Cardiac fibroblast (primary cell): Measurements from ENCODE around the gene GGACT.
A peak's percentile ranks its signal among the peaks of the same experiment; 100 is the strongest.

Source experiments
- DNase-seq, 2 donors: peaks; one replicate each; pipeline versions ENCODE4 v3.0.0 to v3.0.0-alpha.2; 2010; ENCODE audit warnings: low read depth in 2 of 2
- H3K4me3 ChIP-seq, 2 donors: replicated peaks in 1 of 2; 1 replicate in 1 of 2; 2 replicates in 1 of 2; pipeline ENCODE4 v1.5.1; 2011; ENCODE audit warnings: low read depth in 2 of 2, low read length in 2 of 2, mild to moderate bottlenecking in 2 of 2, moderate library complexity in 1 of 2
- CTCF ChIP-seq: IDR thresholded peaks from one replicate; pipeline ENCODE4 v1.5.1; 2011; ENCODE audit warnings: low read depth, mild to moderate bottlenecking, low read length, inconsistent platforms

GGACT gene

GRCh38 chr13:100533588-100534041, 55.0 kb downstream of the GGACT start:
- no peak overlapping the region for H3K4me3 ChIP-seq
- no peak for DNase-seq
- TF ChIP-seq CTCF: no peak

DNA sequence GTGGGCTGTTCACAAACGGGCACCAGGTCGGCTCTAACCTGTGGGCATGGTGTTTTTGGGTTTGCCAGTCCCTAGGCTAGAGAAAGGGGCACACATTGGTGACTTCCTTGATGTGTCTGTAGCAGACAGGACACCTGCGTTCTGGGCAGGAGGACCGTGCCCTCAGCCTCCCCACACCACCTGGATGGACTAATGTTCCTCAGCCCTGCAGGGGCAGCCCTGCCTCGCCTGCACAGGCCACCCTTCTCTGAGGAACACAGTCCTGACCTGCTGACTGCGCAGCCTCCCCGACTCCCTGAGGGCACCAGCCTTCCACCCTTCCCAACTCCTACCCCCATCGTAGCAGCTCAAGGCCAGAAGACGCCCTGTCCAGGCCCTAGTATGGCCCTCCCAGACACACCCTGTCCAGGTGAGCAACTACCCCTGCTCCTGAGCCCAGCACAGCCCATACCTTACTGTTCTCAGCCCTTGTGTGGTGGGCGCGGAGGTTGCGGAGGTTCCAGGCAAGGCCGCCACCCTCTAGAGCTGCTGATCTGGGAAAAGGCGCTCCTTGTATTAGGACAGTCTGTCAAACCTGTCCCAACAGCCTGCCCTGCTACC, 55.7 kb downstream of the GGACT start:
- no peak for TF ChIP-seq CTCF
- DNase-seq: no peak
- no peak overlapping the region for H3K4me3 ChIP-seq

DNA sequence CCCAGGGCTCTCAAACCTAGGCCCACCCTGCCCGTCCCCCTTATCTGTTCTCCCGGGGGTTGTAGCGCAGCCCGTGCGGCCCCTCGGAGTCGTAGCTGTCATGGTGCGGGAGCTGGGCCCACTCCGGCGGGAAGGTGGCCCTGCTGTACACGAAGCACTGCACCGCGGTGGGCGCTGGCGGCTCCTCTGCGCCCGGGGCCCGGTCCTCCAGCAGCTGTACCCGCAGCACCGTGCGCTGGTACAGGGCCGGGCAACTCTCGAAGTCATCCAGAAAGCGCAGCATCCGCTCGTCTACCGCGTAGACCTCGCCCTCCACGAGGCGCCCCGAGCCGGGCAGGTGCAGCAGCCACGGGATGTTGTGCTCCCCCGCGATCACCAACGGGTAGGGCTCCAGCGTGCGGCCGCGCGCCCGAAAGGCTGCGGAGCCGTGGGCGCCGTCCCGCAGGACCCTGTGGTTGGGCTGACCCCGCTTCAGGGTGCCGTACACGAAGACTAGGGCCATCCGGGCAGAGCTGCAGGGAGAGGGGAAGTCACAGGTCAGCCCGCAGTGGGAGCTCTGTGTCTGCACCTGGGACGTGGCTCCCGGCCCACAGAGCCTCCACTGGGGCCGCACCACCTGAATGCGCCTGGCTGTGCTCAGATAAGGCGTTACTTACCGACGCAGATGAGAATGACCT, 56.4 kb downstream of the GGACT start:
- no peak for TF ChIP-seq CTCF

GRCh38 chr13:100530671-100531213, 57.8 kb downstream of the GGACT start:
- DNase-seq: peak in 1 of 2 donors; percentile 6
- no peak overlapping the region for H3K4me3 ChIP-seq
- TF ChIP-seq CTCF: no peak

More for the DNA sequence above, 56.4 kb downstream of the GGACT start:
- no peak for DNase-seq
- H3K4me3 ChIP-seq: no peak overlapping the region

DNA sequence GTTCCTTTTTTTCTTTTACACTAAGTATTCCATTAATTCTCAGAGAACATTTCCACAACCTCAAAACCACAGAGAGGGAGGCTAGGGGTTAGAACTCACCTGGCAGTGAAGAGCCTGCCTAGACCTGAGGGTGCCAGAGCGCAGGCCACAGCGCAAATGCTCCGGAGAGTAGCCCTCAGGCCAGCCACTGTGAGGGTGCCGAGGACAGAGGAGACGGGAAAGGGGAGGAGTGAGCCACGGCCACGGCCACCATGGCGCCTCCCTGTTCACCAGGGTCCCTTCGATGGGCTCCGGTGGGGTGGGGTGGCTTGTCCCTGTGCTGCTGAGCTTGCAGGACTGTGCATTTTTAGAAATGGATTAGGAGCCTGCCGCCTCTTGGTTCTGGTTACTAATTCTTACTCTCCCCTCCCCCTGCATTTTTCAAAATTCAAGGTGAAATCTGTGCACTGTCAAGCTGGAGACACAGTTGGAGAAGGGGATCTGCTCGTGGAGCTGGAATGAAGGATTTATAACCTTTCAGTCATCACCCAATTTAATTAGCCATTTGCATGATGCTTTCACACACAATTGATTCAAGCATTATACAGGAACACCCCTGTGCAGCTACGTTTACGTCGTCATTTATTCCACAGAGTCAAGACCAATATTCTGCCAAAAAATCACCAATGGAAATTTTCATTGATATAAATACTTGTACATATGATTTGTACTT, 58.8 kb downstream of the GGACT start:
- H3K4me3 ChIP-seq: no peak overlapping the region
- no peak for DNase-seq
- TF ChIP-seq CTCF: no peak

DNA sequence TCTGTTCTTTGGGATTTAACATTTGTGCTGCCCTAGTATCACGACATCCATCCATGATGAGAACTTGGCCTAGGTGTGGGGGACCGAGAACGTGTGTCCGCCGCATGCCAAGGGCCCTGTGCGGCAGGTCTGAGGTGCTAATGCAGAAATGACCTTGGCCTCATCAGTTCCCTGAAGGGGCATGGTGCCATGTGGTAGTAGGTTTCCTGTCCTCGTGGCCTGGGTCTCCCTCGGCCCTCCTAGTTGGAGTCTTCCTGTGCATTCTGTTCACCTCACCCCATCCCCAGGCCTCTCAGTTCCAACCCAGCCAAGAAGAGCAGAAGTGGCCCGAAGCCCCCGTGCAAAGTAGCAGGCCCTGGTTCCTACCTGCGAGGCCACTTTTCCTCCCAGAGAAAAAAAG, 59.8 kb downstream of the GGACT start:
- TF ChIP-seq CTCF: no peak
- H3K4me3 ChIP-seq: no peak overlapping the region
- DNase-seq: no peak
